GM08714 (cell line): ENCODE measurements around the gene PERP.

Experiments
- H3K4me3 ChIP-seq: fragments of 200-500 bp; sonication (Bioruptor generic); 2 replicates; pipeline ENCODE4 v1.5.1; 2014; ENCODE audit warnings: mild to moderate bottlenecking, low read length, inconsistent platforms
- ZNF274 ChIP-seq: IDR thresholded peaks from 2 replicates; pipeline ENCODE4 v1.6.1; 2012; ENCODE audit warnings: mild to moderate bottlenecking, low read depth, low read length

Gene PERP

GRCh38 chr6:138044458-138044857 is 62.8 kb downstream of the PERP start:
- no peak for TF ChIP-seq ZNF274
- no peak overlapping the region for H3K4me3 ChIP-seq
